Measurements from ENCODE around the gene TANGO2.

DNA sequence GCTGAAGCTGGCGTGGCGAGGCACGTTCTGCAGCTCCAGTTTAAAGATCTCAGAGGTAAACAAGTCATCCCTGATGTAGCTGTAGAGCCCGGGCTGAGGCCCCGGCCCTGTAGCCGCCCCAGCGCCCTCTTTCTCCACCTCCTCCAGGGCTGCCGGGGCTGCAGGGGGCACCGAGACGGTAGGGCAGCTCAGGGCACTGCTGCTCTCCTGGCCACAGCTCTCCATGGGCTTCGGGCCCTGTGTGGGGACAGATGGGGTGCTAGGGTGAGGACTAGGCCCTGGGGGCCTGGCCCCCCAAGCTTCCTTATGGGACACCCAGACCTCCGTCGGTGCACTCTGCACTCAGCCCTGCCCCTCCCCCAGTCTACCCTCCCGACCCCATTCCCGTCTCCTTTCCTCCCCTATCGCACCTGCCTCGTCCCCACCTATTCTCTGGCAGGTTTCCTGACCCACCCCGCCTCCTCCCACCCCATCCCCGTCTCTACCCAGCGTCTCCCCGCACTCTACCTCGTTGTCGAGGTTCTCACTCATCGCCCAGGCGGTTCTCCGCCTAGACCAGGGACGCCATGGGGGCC is 95.6 kb downstream of the TANGO2 start:
- TF ChIP-seq POLR2A (IDR thresholded peaks at IDR 0.05) = no peak
- TF ChIP-seq, protein P1, sequence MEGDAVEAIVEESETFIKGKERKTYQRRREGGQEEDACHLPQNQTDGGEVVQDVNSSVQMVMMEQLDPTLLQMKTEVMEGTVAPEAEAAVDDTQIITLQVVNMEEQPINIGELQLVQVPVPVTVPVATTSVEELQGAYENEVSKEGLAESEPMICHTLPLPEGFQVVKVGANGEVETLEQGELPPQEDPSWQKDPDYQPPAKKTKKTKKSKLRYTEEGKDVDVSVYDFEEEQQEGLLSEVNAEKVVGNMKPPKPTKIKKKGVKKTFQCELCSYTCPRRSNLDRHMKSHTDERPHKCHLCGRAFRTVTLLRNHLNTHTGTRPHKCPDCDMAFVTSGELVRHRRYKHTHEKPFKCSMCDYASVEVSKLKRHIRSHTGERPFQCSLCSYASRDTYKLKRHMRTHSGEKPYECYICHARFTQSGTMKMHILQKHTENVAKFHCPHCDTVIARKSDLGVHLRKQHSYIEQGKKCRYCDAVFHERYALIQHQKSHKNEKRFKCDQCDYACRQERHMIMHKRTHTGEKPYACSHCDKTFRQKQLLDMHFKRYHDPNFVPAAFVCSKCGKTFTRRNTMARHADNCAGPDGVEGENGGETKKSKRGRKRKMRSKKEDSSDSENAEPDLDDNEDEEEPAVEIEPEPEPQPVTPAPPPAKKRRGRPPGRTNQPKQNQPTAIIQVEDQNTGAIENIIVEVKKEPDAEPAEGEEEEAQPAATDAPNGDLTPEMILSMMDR (IDR thresholded peaks at IDR 0.05) = no peak

All from lower leg skin (tissue), 3 donors.